ENCODE results near the gene KIF7. TPM values are rescaled to one million over a fixed set of nuclear protein-coding genes. Genes with fewer than 3 reads are reported as not detected.
A peak's percentile ranks its signal among the peaks of the same experiment; 100 is the strongest.

KIF7 gene
- total and polyA plus RNA-seq, 2 donors (not counting 3 experiments of a cell fraction or from before 2014, with no cell fraction given): 4.2 to 11.3 TPM

- H3K27ac ChIP-seq (ENCODE audit: insufficient read depth, low read depth, low read length): no peak overlapping the region
- H4K20me1 ChIP-seq (replicated peaks; ENCODE audit: control insufficient read depth, extremely low read depth, insufficient read depth, low read length): no peaks in the 10 kb centered on the region
- no peak for FAIRE-seq
- no peaks in the 10 kb centered on the region for H3K79me2 ChIP-seq (ENCODE audit: control insufficient read depth, insufficient read depth, low read length)
- TSS peak; percentile 54 for BruUV-seq (replicated peaks)
- CTCF ChIA-PET: no interaction called here
- H3K4me2 ChIP-seq (ENCODE audit: insufficient read depth, low read length): no peak overlapping the region
- H3K9me1 ChIP-seq (replicated peaks; ENCODE audit: control insufficient read depth, extremely low read depth, insufficient read depth, low read length): no peaks in the 10 kb centered on the region
- H2AFZ ChIP-seq (ENCODE audit: low read depth, low read length): no peak overlapping the region
- H3K4me1 ChIP-seq (ENCODE audit: control insufficient read depth, extremely low read depth, insufficient read depth, low read length): no peaks in the 10 kb centered on the region
- POLR2A ChIA-PET: no interaction called here
- H3K9ac ChIP-seq (replicated peaks; ENCODE audit: extremely low read depth, insufficient read depth, low read length): no peak overlapping the region
- H3K4me3 ChIP-seq (replicated peaks in 1 of 3; ENCODE audit: insufficient read depth in 1 of 3, low read depth in 1 of 3, low read length in 3 of 3): no peak overlapping the region
- peaks cover 0 to 5% of the 10 kb centered on the region in 2 experiments for H3K36me3 ChIP-seq (ENCODE audit: control insufficient read depth in 2 of 2, extremely low read depth in 1 of 2, insufficient read depth in 2 of 2, low read length in 2 of 2)
- TF ChIP-seq MYC (IDR thresholded peaks at IDR 0.05; ENCODE audit: low read depth, low read length) (no peak), EZH2 (IDR thresholded peaks at IDR 0.05; ENCODE audit: borderline replicate concordance, low read depth, low read length, severe bottlenecking) (no peak), GATA2 (IDR thresholded peaks at IDR 0.05; ENCODE audit: insufficient read depth, insufficient read length, low read depth, low read length) (no peak), POLR2AphosphoS5 (IDR thresholded peaks at IDR 0.05; ENCODE audit: insufficient read depth, low read depth, low read length) (no peak), CTCF (IDR thresholded peaks at IDR 0.05; ENCODE audit: extremely low read depth in 1 of 2, insufficient read depth in 1 of 2, low read depth in 1 of 2, low read length in 2 of 2) (no peak), JUN (IDR thresholded peaks at IDR 0.05; ENCODE audit: borderline replicate concordance, insufficient read depth, insufficient read length, low read depth) (no peak), POLR2A (IDR thresholded peaks at IDR 0.05; ENCODE audit: low read depth, low read length) (no peak), FOS (IDR thresholded peaks at IDR 0.05; ENCODE audit: borderline replicate concordance, insufficient read depth, low read length) (no peak)
- TF ChIP-seq, protein P1, sequence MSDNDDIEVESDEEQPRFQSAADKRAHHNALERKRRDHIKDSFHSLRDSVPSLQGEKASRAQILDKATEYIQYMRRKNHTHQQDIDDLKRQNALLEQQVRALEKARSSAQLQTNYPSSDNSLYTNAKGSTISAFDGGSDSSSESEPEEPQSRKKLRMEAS (IDR thresholded peaks at IDR 0.05; ENCODE audit: insufficient read depth, insufficient read length): no peak
- dilution Hi-C loops (cut with MboI; ENCODE audit: extremely low pct_ligation_motif_present, low sequenced_read_pairs): no loop called here
- intact Hi-C loops (cut with micrococcal nuclease): no loop called here
- no peak for DNase-seq (ENCODE audit: low read depth, low spot score)
- no peaks in the 10 kb centered on the region for H3K27me3 ChIP-seq (ENCODE audit: control insufficient read depth in 2 of 2, insufficient read depth in 2 of 2, low read length in 2 of 2)
- no peaks in the 10 kb centered on the region for H3K9me3 ChIP-seq (replicated peaks; ENCODE audit: control insufficient read depth, insufficient read depth, low read length)
Measured at GRCh38 chr15:89649013-89649625, 6.1 kb downstream of the KIF7 start.

All from endothelial cell of umbilical vein (primary cell).